GM18517 (cell line): ENCODE measurements around the gene PIGC.

Experiments
- ATAC-seq: cut with Tn5 transposase; IDR thresholded peaks from one replicate; pipeline ENCODE4 v1.9.1; 2021; ENCODE audit warnings: mild to moderate bottlenecking, moderate library complexity; ENCODE audit not compliant: unreplicated experiment

Gene PIGC

GRCh38 chr1:172431721-172432192 lies 12.1 kb downstream of the PIGC start:
- ATAC-seq = no peak

- no peak for ATAC-seq
These were observed 12.7 kb downstream of the PIGC start for GRCh38 chr1:172431204-172431603.

- no peak for ATAC-seq
These were observed 13.8 kb downstream of the PIGC start for GRCh38 chr1:172430128-172430454.

- ATAC-seq = no peak
These were observed 14.3 kb downstream of the PIGC start for GRCh38 chr1:172429331-172430127.

- no peak for ATAC-seq
These were observed 16.7 kb downstream of the PIGC start for GRCh38 chr1:172427191-172427590.

GRCh38 chr1:172425339-172425738 lies 18.5 kb downstream of the PIGC start:
- no peak for ATAC-seq

GRCh38 chr1:172423336-172423735 lies 20.5 kb downstream of the PIGC start:
- ATAC-seq = no peak

- ATAC-seq = no peak
These were observed 21.8 kb downstream of the PIGC start for GRCh38 chr1:172421974-172422604.

- ATAC-seq = no peak
These were observed 23.5 kb downstream of the PIGC start, which contains the start of gene C1orf105 for GRCh38 chr1:172420385-172420784. TSS of gene C1orf105 (plus strand) at chr1:172420685. CDS start at chr1:172420886, 201 bp downstream.

- ATAC-seq = no peak
These were observed 26.3 kb downstream of the PIGC start for GRCh38 chr1:172417557-172417956.

GRCh38 chr1:172416496-172417035 lies 27.3 kb downstream of the PIGC start:
- no peak for ATAC-seq

- ATAC-seq = no peak
These were observed 29.5 kb downstream of the PIGC start for GRCh38 chr1:172414331-172414730.

GRCh38 chr1:172411791-172412338 lies 32.0 kb downstream of the PIGC start:
- no peak for ATAC-seq

- ATAC-seq = no peak
These were observed 33.8 kb downstream of the PIGC start for GRCh38 chr1:172410027-172410426.

GRCh38 chr1:172408958-172409357 lies 34.9 kb downstream of the PIGC start:
- ATAC-seq = no peak

- ATAC-seq = no peak
These were observed 36.9 kb downstream of the PIGC start for GRCh38 chr1:172406968-172407367.

- ATAC-seq = no peak
These were observed 38.0 kb downstream of the PIGC start for GRCh38 chr1:172405912-172406311.

- no peak for ATAC-seq
These were observed 39.7 kb downstream of the PIGC start for GRCh38 chr1:172404121-172404520.

GRCh38 chr1:172402878-172403569 lies 40.8 kb downstream of the PIGC start:
- no peak for ATAC-seq

- no peak for ATAC-seq
These were observed 42.0 kb downstream of the PIGC start for GRCh38 chr1:172401892-172402291.

- ATAC-seq = no peak
These were observed 42.4 kb downstream of the PIGC start for GRCh38 chr1:172401477-172401876.
